Frontal cortex (tissue), 4 donors: Measurements from ENCODE around the gene TMEM207. TPM values are rescaled to one million over a fixed set of nuclear protein-coding genes. Genes with fewer than 3 reads are reported as not detected.
"Not testable (repeated sequence)": the region's sequence is repeated elsewhere in the genome, so short reads cannot be mapped to it uniquely, and the experiment has no call there.

ENCODE experiments used
- DNase-seq, 2 donors: peaks; one replicate each; pipeline ENCODE4 v3.0.0; 2012; ENCODE audit warnings: low spot score in 2 of 2
- FAIRE-seq: peaks from 2 replicates; lab custom pipeline; 2012; peaks lifted over from hg19 to GRCh38; lab: Jason Lieb, UNC
- total RNA-seq: library from RNA; depleted of rRNA; stranded (reverse); fragments of >200 nt; gene quantifications from one replicate; pipeline ENCODE4 v1.2.3, GENCODE V29; 2014
- donor health status: control.
- donor health status: control.
- donor health status: control.

Gene TMEM207
- total RNA-seq: not detected

- no peak for FAIRE-seq
- DNase-seq: no peak
Observed at GRCh38 chr3:190449801-190450200, at the start of gene TMEM207. TSS of gene TMEM207 (minus strand) at chr3:190449901. CDS start at chr3:190449809, 92 bp downstream.

GRCh38 chr3:190499122-190499521 lies 49.4 kb upstream of the TMEM207 start:
- DNase-seq (no peak), FAIRE-seq (no peak)

DNA sequence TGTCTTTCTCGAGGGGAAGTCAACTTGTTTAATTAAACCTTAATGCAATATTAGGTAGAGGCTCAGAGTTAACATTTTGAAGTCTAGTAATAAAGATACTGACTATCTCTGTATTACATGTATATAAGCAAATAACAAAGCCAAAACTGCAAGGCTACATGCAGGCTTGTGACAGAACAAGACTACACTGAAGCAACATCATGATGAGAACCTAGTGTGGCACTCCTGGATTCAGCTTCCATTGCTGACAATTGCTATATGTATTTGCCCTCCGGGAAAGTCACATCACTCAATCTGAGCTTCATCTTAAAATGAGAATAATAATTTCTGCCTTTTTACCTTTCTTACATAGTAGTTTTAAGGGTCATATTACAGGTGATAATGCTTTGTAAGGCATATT lies 48.6 kb upstream of the TMEM207 start:
- no peak for DNase-seq
- no peak for FAIRE-seq

DNA sequence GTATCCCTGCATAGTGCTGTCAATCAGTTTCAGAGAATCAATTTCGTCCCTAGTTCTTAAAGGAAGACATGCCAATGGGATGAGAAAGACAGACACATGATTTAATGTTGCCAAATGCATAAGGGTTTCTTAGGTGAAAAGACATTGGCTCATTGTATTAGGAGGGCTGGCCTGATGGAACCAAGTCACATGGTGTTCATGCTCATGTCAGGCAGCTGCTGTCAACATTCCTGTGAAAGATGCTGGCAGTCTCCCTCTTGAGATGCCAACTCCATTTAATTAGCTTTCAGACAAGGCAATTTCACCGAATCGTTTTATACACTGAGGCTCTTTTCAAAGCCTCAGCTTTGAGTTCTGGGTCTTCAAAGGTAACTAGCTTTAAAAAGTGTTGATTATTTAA lies 48.1 kb upstream of the TMEM207 start:
- no peak for DNase-seq
- FAIRE-seq: no peak

DNA sequence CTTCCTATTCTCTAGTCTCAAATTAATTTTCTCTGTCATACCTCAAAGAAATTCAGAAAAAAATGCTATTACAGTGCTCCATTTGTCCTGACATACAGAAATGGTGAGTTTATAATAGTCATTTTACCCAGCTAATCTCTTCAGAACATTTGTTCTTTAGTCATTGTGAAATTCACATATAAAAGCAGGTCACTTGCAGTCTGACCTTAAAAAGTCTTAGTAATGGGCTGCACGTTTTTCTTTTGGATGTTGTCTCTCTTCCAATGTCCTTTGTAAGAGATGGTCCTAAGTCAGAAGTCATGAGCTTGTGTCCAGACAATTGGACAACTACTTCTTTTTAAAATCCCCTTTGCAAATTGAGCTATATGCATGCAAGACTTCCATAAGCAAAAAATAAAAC lies 47.2 kb upstream of the TMEM207 start:
- FAIRE-seq (no peak), DNase-seq (no peak)

GRCh38 chr3:190495796-190496195 lies 46.1 kb upstream of the TMEM207 start:
- DNase-seq (no peak), FAIRE-seq (no peak)

DNA sequence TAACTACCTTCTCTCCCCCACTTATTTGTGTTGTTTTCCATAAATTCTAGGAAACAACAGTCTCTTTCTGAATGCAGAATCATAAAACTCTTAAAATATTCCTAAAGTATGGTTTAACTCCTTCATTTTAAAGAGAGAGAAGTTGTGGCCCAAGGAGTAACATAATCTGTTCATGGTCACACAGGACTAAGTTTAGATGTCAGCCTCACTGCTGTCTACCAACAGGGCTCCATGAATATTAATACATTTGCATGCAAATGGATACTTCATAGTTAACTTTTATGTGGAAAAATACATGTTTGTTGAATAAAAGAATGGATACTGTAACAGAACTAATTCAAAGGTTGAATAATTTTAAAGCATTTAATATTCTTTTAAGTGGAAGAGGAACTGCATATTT lies 45.7 kb upstream of the TMEM207 start:
- FAIRE-seq (no peak), DNase-seq (no peak)

DNA sequence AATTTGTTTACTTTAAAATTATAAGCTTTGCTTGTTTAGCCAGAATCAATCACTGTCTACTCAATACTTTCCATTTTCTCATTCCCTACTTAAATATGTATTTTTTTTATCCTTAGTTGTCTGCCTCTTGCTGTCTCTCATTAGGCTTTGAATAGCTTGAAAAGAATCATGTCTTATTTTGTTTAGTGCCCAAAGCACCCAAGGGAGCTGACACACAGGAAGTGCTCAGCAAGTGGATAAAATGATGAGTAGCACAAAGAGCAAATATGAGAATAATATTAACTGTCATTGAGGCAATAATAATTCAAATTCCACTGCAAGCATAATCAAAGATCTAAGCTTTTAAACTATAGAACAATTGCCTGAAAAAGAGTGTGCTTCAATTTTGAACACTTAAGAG lies 45.2 kb upstream of the TMEM207 start:
- FAIRE-seq (no peak), DNase-seq (no peak)

DNA sequence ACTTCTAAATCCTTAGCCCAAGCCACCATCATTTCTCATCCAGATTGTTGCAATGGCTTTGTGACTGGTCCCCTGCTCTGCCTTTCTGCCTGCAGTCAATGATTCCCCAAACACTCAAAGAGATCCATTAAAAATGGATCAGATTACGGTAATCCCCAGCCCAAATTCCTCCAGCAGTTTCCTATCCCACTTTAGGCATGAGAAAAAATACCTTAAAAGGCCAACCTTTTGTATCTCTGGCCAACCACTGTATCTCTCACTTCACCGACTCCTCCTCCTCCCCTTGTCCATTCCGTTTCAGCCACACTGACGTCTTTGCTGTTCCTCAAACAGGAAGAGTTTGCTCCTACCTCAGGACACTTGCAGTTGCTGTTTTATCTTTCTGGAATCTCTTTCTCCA lies 43.3 kb upstream of the TMEM207 start:
- FAIRE-seq: no peak
- DNase-seq: no peak

DNA sequence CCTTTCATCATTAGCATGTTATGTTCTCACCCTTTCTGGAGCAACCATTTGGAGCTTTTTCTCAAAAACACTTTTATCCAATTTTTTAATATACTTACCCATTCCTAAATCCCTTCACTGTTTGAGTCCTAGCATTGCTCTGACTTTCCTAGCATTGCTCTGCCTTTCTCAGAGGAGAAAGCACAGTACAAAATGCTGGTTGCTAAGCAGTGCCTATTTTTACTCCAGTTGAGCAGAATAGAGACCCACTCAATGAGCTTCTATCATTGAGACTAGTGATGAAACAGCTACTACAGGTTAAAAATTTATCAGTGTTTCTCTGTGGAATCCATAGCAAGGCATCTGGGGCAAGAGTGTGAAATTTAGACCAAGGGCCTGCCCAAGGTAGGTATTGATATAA lies 42.4 kb upstream of the TMEM207 start:
- no peak for DNase-seq
- FAIRE-seq: no peak

DNA sequence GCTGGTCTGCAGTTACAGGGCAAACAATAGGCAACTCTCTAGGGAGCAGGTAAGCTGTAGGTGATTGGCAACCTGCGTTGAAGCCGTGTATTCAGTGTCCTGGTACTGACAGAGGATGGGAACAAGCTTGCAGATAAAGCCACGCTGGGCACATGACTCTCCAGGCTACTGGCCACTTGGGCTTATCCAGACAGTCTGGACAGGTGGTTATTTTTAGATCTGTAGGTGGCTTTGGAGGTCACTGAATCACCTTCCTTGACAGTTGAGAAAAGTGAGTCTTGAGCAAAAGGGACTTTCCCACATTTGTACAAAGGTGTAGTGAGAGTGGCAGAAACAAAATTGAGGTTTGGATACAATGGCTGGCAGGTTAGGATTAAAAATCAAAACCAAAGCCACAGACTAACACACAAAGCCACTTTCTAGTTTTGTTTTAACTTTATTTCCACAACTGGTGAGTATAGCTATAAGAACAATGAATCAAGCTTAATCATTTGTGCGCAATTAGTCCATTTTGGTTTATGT lies 41.9 kb upstream of the TMEM207 start:
- DNase-seq: no peak
- no peak for FAIRE-seq

DNA sequence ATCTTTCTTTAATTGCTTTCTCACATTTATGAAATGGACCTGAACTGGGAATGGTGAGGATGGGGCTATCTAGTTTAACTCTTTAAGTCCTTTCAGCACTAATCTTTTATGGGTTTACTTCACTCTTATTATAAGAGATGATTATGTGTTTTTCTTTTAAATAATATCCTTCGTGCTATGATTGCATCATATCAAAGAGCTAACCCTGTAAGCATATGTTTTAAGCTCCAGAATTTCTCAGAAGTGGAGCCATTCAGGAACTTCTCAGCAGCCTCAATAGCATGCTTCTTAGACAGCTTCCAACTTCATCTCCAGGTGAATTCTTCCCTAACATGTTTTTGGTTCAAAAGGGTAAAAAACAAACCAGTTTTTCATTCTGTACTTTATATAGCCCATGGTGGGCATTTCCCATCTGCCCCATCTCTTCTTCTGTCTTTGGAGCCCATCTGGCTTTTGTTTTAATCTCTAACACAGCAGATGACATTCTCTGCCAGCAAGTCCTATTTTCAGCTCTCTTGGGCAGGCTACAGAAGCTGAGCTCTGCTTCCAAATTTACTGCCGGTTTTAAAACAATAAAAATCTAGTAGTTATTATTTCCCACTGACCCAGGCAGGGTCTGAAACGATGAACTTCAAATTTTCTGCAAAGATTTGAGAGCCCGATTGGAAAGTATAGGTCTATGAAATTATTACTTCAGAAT lies 37.4 kb upstream of the TMEM207 start:
- DNase-seq (no peak), FAIRE-seq (no peak)

DNA sequence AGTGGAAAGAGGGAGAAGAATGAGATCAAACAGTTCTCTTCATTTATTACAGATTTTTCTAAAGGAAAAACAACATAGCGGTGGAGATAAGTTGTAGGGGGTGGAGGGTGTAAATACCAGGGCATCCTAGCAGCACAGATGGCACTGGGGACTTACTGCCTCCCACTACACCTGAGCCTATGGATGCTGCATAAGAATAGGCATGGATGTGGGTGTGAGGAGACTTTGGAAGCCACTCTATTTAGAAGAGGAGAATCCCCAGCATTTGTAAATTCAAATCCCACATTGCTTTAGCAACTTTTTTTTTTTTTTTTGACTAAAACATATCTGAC lies 36.8 kb upstream of the TMEM207 start:
- FAIRE-seq (no peak), DNase-seq (no peak)

DNA sequence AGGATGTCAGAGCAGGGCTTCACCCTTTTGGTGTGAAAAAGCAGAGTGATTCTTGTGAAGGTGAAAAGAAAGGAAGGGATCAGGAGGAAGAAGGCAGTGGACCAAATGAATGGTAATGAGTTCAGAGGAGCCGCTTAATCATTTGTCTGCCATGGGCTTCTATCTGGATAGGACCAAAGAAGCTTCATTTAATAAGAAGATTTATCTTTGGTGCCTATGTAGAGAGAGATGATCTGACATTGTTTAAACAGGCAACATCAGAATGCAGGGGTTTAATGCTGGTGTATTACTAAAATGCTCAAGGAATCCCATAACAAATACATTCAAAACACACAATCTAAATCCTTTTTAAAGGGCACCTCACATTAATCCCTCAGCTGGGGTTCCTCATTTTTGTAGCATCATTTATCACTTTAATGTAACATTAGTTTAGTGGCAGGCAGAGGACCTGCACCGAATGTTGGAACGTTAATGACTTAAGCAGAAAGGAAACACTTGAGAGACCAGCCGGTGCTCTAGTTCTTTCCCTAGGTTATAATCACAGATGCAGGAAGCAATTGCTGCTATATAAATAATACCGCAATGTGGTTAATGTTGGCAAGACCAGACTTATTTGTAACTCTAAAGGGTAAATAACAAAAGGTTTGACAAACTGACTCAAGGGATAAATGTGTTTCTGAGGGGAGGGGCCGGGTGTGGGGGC lies 36.3 kb upstream of the TMEM207 start:
- DNase-seq (no peak), FAIRE-seq (no peak)

DNA sequence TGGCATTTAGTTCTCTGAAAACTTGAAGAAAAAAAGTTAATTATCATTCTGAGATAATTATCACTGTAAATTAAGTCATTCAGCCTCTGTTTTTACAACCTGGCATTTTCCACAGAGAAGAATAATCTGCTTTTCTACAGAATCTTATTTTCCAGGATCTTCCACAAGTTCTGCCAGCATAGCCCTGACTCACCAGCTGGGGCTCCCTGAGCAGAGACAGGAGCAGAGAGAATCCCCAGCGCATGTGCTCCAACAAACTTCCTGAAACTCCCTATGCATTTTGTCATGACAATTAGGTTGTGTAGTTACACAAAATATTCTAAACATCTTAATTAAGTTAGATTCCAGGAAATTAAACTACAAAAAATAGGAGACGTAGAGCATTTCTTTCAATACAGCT lies 32.1 kb upstream of the TMEM207 start:
- no peak for DNase-seq
- FAIRE-seq: no peak

- not testable (repeated sequence) for DNase-seq, FAIRE-seq
Observed at GRCh38 chr3:190473261-190473660, 23.6 kb upstream of the TMEM207 start.

DNA sequence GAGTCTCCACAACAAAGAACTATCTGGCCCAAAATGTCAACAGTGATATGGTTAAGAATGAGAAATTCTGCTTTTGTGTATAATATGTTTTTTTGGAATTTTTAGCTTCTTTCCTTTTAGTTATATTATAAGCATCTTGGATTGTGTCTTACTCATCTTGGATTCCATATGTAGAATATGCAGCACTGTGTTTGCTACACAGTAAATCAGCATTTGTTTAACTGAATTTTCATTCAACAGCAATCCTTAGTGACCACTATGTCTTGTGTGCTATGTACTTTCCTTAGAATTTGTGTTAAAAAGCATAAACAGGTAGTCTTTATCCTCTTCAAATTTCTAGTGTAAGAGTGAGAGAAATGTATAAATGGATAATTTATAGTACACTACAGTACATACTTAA lies 18.2 kb upstream of the TMEM207 start:
- no peak for FAIRE-seq

GRCh38 chr3:190458040-190458439 lies 8.3 kb upstream of the TMEM207 start:
- DNase-seq (no peak), FAIRE-seq (no peak)

More for the DNA sequence above, 18.2 kb upstream of the TMEM207 start:
- no peak for DNase-seq

DNA sequence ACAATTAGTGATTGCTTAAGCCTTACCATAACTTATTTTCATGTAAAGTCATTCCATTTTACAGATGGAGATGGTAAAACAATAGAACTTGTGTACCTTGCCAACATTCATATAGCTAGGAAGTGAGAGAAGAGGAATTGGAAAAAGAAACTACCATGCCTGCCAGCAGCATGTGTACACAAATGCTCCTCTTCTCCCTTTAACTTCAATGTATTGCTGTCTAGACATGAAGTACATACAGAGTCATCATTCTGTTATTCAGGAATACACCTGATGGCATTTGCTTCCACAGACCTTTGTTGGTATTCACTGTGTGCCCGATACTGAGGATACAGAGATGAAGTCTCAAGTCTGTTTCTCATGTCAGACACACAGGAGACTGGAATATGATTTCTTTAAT lies 7.1 kb upstream of the TMEM207 start:
- no peak for DNase-seq
- FAIRE-seq: no peak

GRCh38 chr3:190455828-190456227 lies 6.1 kb upstream of the TMEM207 start:
- DNase-seq (no peak), FAIRE-seq (no peak)

- FAIRE-seq (no peak), DNase-seq (no peak)
Observed at GRCh38 chr3:190448256-190448655, 1.4 kb downstream of the TMEM207 start.
